ENCODE results near the gene C2CD2. TPM values are rescaled to one million over a fixed set of nuclear protein-coding genes. Genes with fewer than 3 reads are reported as not detected.

The C2CD2 gene
- total and polyA plus RNA-seq, 2 donors (not counting 3 experiments of a cell fraction or from before 2014, with no cell fraction given) = 32.6 to 41.2 TPM

- dilution Hi-C loops (cut with MboI; ENCODE audit: extremely low pct_ligation_motif_present, low sequenced_read_pairs) (no loop called here), intact Hi-C loops (cut with micrococcal nuclease) (no loop called here)
- H3K27ac ChIP-seq (ENCODE audit: insufficient read depth, low read depth, low read length) = no peak overlapping the region
- FAIRE-seq (no peak), DNase-seq (ENCODE audit: low read depth, low spot score) (no peak)
- CTCF ChIA-PET = interaction anchor here (2.0 kb wide), 1 partner anchor 47 kb away, joined by 4 read pairs; the partner anchor contains the start of gene ZBTB21
- H3K9me3 ChIP-seq (replicated peaks; ENCODE audit: control insufficient read depth, insufficient read depth, low read length) = no peaks in the 10 kb centered on the region
- no peak overlapping the region for H3K4me3 ChIP-seq (replicated peaks in 1 of 3; ENCODE audit: insufficient read depth in 1 of 3, low read depth in 1 of 3, low read length in 3 of 3)
- no peaks in the 10 kb centered on the region for H3K79me2 ChIP-seq (ENCODE audit: control insufficient read depth, insufficient read depth, low read length)
- TF ChIP-seq MAX (IDR thresholded peaks at IDR 0.05; ENCODE audit: insufficient read depth, insufficient read length) = no peak
- TF ChIP-seq, protein P1, sequence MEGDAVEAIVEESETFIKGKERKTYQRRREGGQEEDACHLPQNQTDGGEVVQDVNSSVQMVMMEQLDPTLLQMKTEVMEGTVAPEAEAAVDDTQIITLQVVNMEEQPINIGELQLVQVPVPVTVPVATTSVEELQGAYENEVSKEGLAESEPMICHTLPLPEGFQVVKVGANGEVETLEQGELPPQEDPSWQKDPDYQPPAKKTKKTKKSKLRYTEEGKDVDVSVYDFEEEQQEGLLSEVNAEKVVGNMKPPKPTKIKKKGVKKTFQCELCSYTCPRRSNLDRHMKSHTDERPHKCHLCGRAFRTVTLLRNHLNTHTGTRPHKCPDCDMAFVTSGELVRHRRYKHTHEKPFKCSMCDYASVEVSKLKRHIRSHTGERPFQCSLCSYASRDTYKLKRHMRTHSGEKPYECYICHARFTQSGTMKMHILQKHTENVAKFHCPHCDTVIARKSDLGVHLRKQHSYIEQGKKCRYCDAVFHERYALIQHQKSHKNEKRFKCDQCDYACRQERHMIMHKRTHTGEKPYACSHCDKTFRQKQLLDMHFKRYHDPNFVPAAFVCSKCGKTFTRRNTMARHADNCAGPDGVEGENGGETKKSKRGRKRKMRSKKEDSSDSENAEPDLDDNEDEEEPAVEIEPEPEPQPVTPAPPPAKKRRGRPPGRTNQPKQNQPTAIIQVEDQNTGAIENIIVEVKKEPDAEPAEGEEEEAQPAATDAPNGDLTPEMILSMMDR (IDR thresholded peaks at IDR 0.05; ENCODE audit: extremely low read depth in 1 of 2, insufficient read depth in 1 of 2, low read depth in 1 of 2, low read length in 2 of 2) = no peak
- no peak for TF ChIP-seq JUN (IDR thresholded peaks at IDR 0.05; ENCODE audit: borderline replicate concordance, insufficient read depth, insufficient read length, low read depth)
- TF ChIP-seq MYC (IDR thresholded peaks at IDR 0.05; ENCODE audit: low read depth, low read length) = no peak
- TF ChIP-seq EZH2 (IDR thresholded peaks at IDR 0.05; ENCODE audit: borderline replicate concordance, low read depth, low read length, severe bottlenecking) = no peak
- H3K9me1 ChIP-seq (replicated peaks; ENCODE audit: control insufficient read depth, extremely low read depth, insufficient read depth, low read length) = no peaks in the 10 kb centered on the region
- H3K4me2 ChIP-seq (ENCODE audit: insufficient read depth, low read length) = no peak overlapping the region
- no peak overlapping the region for H2AFZ ChIP-seq (ENCODE audit: low read depth, low read length)
- POLR2A ChIA-PET = no interaction called here
- no peaks in the 10 kb centered on the region for H3K36me3 ChIP-seq (ENCODE audit: control insufficient read depth in 2 of 2, extremely low read depth in 1 of 2, insufficient read depth in 2 of 2, low read length in 2 of 2)
- H3K9ac ChIP-seq (replicated peaks; ENCODE audit: extremely low read depth, insufficient read depth, low read length) = no peak overlapping the region
- BruUV-seq (replicated peaks) = no TSS peak
- no peaks in the 10 kb centered on the region for H3K27me3 ChIP-seq (ENCODE audit: control insufficient read depth in 2 of 2, insufficient read depth in 2 of 2, low read length in 2 of 2)
- H3K4me1 ChIP-seq (ENCODE audit: control insufficient read depth, extremely low read depth, insufficient read depth, low read length) = peaks cover 39% of the 10 kb centered on the region
- no peaks in the 10 kb centered on the region for H4K20me1 ChIP-seq (replicated peaks; ENCODE audit: control insufficient read depth, extremely low read depth, insufficient read depth, low read length)
Measured at GRCh38 chr21:41962425-41962966, 8.7 kb upstream of the C2CD2 start.

All from endothelial cell of umbilical vein (primary cell).